Upper lobe of left lung (tissue), 6 donors: Measurements from ENCODE around the gene OSTM1. TPM values are rescaled to one million over a fixed set of nuclear protein-coding genes. Genes with fewer than 3 reads are reported as not detected.

Source experiments
- ATAC-seq, 2 donors: fragments of 200-7000 bp; cut with Tn5 transposase; one replicate each; pipeline ENCODE4 v1.9.1; 2022; ENCODE audit warnings: mild to moderate bottlenecking in 2 of 2, moderate library complexity in 2 of 2; ENCODE audit not compliant: low FRiP score in 2 of 2
- DNase-seq, 2 donors: peaks; one replicate each; pipeline ENCODE4 v3.0.0-alpha.2; 2019 to 2020
- H3K27ac ChIP-seq, 4 donors: fragments of 200-600 bp; sonication (generic); one replicate each; pipeline ENCODE4 v1.5.1; 2016 to 2019
- H3K27me3 ChIP-seq, 4 donors: fragments of 200-600 bp; sonication (generic); one replicate each; pipeline ENCODE4 v1.5.1; 2017 to 2019
- H3K36me3 ChIP-seq, 4 donors: fragments of 200-600 bp; sonication (generic); one replicate each; pipeline ENCODE4 v1.5.1; 2016 to 2019
- H3K4me1 ChIP-seq, 4 donors: fragments of 200-600 bp; sonication (generic); one replicate each; pipeline ENCODE4 v1.5.1; 2018 to 2019
- H3K4me3 ChIP-seq, 4 donors: fragments of 200-600 bp; sonication (generic); one replicate each; pipeline ENCODE4 v1.5.1; 2017 to 2019; ENCODE audit warnings: mild to moderate bottlenecking in 2 of 4, moderate library complexity in 1 of 4
- H3K9me3 ChIP-seq, 4 donors: fragments of 200-600 bp; sonication (generic); one replicate each; pipeline ENCODE4 v1.5.1; 2018 to 2019
- CTCF ChIP-seq, 6 experiments: fragments of 450-650 bp in 4 of 6; fragments of 200-600 bp in 2 of 6; sonication (generic) in 2 of 6; IDR thresholded peaks; one replicate each; pipeline ENCODE4 v1.5.1; 2016 to 2019; ENCODE audit warnings: antibody characterized with exemption in 6 of 6
- EP300 ChIP-seq, 4 donors: sonication (generic); formaldehyde crosslinking; IDR thresholded peaks; one replicate each; pipeline ENCODE4 v1.5.1; 2017; ENCODE audit warnings: antibody characterized with exemption in 4 of 4, control low read depth in 2 of 4
- POLR2A ChIP-seq, 4 donors: fragments of 450-650 bp; IDR thresholded peaks; one replicate each; pipeline ENCODE4 v1.5.1; 2016 to 2017; ENCODE audit warnings: antibody characterized with exemption in 4 of 4, mild to moderate bottlenecking in 2 of 4
- POLR2AphosphoS5 ChIP-seq, 2 donors: sonication (generic); formaldehyde crosslinking; IDR thresholded peaks; one replicate each; pipeline ENCODE4 v1.5.1; 2017; ENCODE audit warnings: antibody characterized with exemption in 2 of 2
- WGBS, 2 donors: methylation state at CpG; one replicate each; pipeline ENCODE4 v1.1.5; 2017 to 2018; 5-methylcytosine and 5-hydroxymethylcytosine counted together
- total RNA-seq, 6 donors: library from RNA; depleted of rRNA in 4 of 6; stranded (reverse); fragments of >200 nt in 4 of 6; gene quantifications; one replicate each; pipeline versions ENCODE4 v1.1.0 to v1.2.1, GENCODE V29; 2016 to 2021
- donor health status: DM: no; HTN: no; CAD: no; lungs with moderate emphysema.
- donor health status: DM: no; HTN: yes; CAD: no; lungs with severe emphysema.

The OSTM1 gene
- total RNA-seq, 6 donors from 2014 or later, result 13.6 to 90.9 (median 49.9) TPM

GRCh38 chr6:108113557-108114519 lies 39.3 kb upstream of the OSTM1 start:
- peak in 1 of 2 donors; percentile 58 for ATAC-seq
- DNase-seq, result peak in 1 of 2 donors; percentile 58
- H3K4me3 ChIP-seq, result peak overlapping the region in 3 of 4 donors; percentile 13 to 39 (median 36)

DNA sequence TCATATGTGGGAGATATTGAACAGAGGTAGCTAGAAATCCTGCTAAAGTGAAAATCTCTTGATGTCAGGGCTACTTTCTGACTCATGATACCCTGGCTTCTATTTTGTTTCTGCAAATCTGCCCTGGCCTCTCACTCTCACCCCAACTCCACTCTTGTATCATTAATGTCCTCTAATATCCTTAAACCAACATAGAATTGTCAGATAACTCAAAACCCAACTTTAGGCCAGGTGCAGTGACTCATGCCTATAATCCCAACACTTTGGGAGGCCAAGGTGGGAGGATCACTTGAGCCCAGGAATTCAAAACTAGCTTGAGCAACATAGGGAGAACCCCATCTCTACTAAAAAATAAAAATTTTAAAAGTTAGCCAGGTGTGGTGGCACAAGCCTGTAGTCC lies 33.8 kb upstream of the OSTM1 start:
- peaks cover 0 to 2% (median 2%) of the 10 kb centered on the region in 4 donors for H3K4me1 ChIP-seq
- H3K36me3 ChIP-seq, result no peaks in the 10 kb centered on the region
- H3K27me3 ChIP-seq, result peaks cover 0 to 3% (median 0%) of the 10 kb centered on the region in 4 donors
- H3K9me3 ChIP-seq, result no peaks in the 10 kb centered on the region
- ATAC-seq (no peak), DNase-seq (no peak)
- no peak overlapping the region for H3K27ac ChIP-seq
- H3K4me3 ChIP-seq, result no peak overlapping the region
- TF ChIP-seq CTCF (IDR thresholded peaks at IDR 0.05), result no peak
- TF ChIP-seq EP300 (IDR thresholded peaks at IDR 0.05), result no peak
- no peak for TF ChIP-seq POLR2AphosphoS5 (IDR thresholded peaks at IDR 0.05)
- no peak for TF ChIP-seq POLR2A (IDR thresholded peaks at IDR 0.05)

More at GRCh38 chr6:108113557-108114519, 39.3 kb upstream of the OSTM1 start:
- no peaks in the 10 kb centered on the region for H3K36me3 ChIP-seq
- peaks cover 0 to 47% (median 25%) of the 10 kb centered on the region in 4 donors for H3K27me3 ChIP-seq
- H3K27ac ChIP-seq, result no peak overlapping the region
- peaks cover 38 to 50% (median 44%) of the 10 kb centered on the region in 4 donors for H3K4me1 ChIP-seq
- 19 to 23% methylated on average over 24 to 39 of the region's 39 CpGs for WGBS, 2 donors
- TF ChIP-seq CTCF (IDR thresholded peaks at IDR 0.05) (peak in 5 of 6 experiments; percentile 26 to 57 (median 43)), EP300 (IDR thresholded peaks at IDR 0.05) (no peak)
- H3K9me3 ChIP-seq, result no peaks in the 10 kb centered on the region

DNA sequence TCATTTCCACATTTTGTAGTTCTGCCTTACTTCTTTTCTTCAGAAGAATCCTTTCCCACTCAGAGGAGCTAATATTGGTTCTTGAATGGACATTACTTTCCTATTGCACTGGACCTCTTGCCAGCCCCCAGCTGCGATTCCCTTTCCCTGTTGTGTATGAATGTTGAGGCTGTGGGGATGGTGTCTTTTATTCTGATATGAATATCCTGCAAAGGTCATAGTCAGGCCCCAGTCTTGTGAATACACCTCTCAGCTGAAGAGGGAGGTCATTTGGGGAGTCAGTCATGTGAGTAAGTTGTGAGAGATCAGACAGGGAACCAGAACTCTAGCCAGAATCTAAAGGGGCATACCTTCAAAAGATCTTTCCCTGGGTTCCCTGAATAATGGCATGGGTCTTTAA lies 32.6 kb upstream of the OSTM1 start:
- ATAC-seq (no peak), DNase-seq (no peak)
- H3K4me1 ChIP-seq, result no peaks in the 10 kb centered on the region
- TF ChIP-seq POLR2AphosphoS5 (IDR thresholded peaks at IDR 0.05) (no peak), CTCF (IDR thresholded peaks at IDR 0.05) (no peak), EP300 (IDR thresholded peaks at IDR 0.05) (no peak), POLR2A (IDR thresholded peaks at IDR 0.05) (no peak)
- H3K27ac ChIP-seq, result no peak overlapping the region
- WGBS, 2 donors, result 95 to 100% methylated on average over 1 of the region's 1 CpG
- H3K9me3 ChIP-seq, result no peaks in the 10 kb centered on the region
- H3K27me3 ChIP-seq, result no peaks in the 10 kb centered on the region
- no peaks in the 10 kb centered on the region for H3K36me3 ChIP-seq
- H3K4me3 ChIP-seq, result no peak overlapping the region

GRCh38 chr6:108106694-108107093 lies 32.2 kb upstream of the OSTM1 start:
- Histone ChIP-seq H3K4me1 (no peaks in the 10 kb centered on the region), H3K27me3 (no peaks in the 10 kb centered on the region), H3K27ac (no peak overlapping the region), H3K4me3 (no peak overlapping the region), H3K36me3 (no peaks in the 10 kb centered on the region), H3K9me3 (no peaks in the 10 kb centered on the region)
- TF ChIP-seq CTCF (IDR thresholded peaks at IDR 0.05) (no peak), POLR2A (IDR thresholded peaks at IDR 0.05) (no peak), POLR2AphosphoS5 (IDR thresholded peaks at IDR 0.05) (no peak), EP300 (IDR thresholded peaks at IDR 0.05) (no peak)
- no peak for DNase-seq
- WGBS, 2 donors, result 78 to 82% methylated on average over 1 of the region's 1 CpG
- no peak for ATAC-seq
